GM21381 (cell line): ENCODE data around the gene HIRA.

Experiments
- ATAC-seq: cut with Tn5 transposase; IDR thresholded peaks from one replicate; pipeline ENCODE4 v1.9.1; 2021; ENCODE audit warnings: mild to moderate bottlenecking, moderate library complexity; ENCODE audit not compliant: unreplicated experiment

HIRA gene

GRCh38 chr22:19290400-19291217 is 140.9 kb downstream of the HIRA start:
- ATAC-seq: no peak

- no peak for ATAC-seq
Measured at GRCh38 chr22:19289475-19290161, 141.9 kb downstream of the HIRA start.

GRCh38 chr22:19287889-19288288 is 143.6 kb downstream of the HIRA start:
- ATAC-seq: no peak

GRCh38 chr22:19287076-19287707 is 144.3 kb downstream of the HIRA start:
- ATAC-seq: no peak

GRCh38 chr22:19285831-19286230 is 145.7 kb downstream of the HIRA start:
- ATAC-seq: no peak
